Omental fat pad (tissue), 4 donors: ENCODE data around the gene REV1. TPM values are rescaled to one million over a fixed set of nuclear protein-coding genes. Genes with fewer than 3 reads are reported as not detected.
A peak's percentile ranks its signal among the peaks of the same experiment; 100 is the strongest.

ENCODE experiments used
- ATAC-seq: fragments of 150-250 bp; one replicate; pipeline ENCODE4 v1.9.1; 2016; ENCODE audit warnings: mild to moderate bottlenecking, moderate library complexity; ENCODE audit not compliant: low FRiP score
- DNase-seq: peaks from one replicate; pipeline ENCODE4 v3.0.0-alpha.2; 2019; ENCODE audit warnings: low spot score
- total RNA-seq, 4 donors: library from RNA; depleted of rRNA; stranded (reverse); fragments of >200 nt; gene quantifications; one replicate each; pipeline ENCODE4 v1.1.0, GENCODE V29; 2016
- TF ChIP-seq, protein P1 (sequence below), 3 donors: fragments of 450-650 bp; IDR thresholded peaks; one replicate each; pipeline ENCODE4 v1.5.1; 2016 to 2017; ENCODE audit warnings: antibody characterized with exemption in 3 of 3, mild to moderate bottlenecking in 3 of 3, moderate library complexity in 2 of 3

The REV1 gene
- total RNA-seq, 4 donors from 2014 or later = 33.5 to 76.1 (median 51.5) TPM

DNA sequence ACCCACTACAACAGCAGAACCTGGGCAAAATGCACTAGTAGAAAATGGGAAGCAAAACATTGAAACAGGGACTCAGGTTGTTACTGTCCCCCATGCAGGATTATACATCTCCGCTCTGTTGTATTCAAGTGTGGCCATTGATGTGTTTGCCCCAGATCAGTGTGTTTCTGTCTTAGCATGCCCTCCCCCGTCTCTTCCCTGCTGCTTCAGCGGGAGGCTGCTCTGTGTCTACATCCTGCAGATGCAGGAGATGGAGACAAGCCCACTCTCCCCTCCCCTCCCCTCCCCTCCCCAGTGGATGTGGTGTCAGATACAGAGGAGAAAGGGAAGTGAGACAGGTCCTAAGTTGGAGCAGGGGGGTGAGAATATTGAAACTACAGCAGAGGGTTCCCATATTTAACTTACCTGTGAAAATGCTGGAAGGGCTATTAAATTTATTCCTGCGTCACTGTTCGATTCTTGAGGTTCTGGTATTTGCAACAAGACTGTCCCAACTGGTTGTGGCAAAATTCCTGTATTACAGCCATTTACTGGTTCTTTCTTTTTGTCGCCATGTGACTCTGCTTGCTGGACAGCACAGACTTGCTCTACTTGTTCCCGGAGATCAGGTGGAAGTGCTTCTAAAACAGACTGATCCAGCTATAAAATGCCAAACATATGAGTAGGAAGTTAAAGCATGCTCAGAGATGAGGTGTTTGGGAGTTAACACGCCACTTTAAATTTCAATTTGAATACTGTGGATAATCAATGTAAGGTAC lies 85.6 kb downstream of the REV1 start:
- DNase-seq (no peak), ATAC-seq (no peak)
- TF ChIP-seq, protein P1, sequence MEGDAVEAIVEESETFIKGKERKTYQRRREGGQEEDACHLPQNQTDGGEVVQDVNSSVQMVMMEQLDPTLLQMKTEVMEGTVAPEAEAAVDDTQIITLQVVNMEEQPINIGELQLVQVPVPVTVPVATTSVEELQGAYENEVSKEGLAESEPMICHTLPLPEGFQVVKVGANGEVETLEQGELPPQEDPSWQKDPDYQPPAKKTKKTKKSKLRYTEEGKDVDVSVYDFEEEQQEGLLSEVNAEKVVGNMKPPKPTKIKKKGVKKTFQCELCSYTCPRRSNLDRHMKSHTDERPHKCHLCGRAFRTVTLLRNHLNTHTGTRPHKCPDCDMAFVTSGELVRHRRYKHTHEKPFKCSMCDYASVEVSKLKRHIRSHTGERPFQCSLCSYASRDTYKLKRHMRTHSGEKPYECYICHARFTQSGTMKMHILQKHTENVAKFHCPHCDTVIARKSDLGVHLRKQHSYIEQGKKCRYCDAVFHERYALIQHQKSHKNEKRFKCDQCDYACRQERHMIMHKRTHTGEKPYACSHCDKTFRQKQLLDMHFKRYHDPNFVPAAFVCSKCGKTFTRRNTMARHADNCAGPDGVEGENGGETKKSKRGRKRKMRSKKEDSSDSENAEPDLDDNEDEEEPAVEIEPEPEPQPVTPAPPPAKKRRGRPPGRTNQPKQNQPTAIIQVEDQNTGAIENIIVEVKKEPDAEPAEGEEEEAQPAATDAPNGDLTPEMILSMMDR (IDR thresholded peaks at IDR 0.05) = no peak

DNA sequence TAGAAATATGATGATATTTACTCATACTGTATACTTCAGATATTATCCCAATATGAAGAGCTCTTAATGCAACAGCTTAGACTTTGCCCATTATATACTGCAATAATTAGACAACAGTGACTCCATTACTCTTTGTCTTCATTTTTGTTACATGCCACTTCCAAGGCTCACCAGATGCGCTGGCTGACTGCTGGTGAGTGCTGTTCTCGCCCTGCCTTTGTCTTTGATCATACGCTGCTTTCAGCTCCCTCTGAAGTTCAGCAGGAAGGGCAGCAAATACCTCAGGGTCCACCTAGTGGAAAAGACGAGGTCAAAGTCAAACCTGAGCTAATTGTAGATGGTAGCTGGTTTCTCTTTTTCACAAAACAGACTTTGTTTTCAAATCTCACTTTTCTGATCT lies 86.3 kb downstream of the REV1 start:
- TF ChIP-seq, protein P1 (IDR thresholded peaks at IDR 0.05) = no peak
- DNase-seq (no peak), ATAC-seq (no peak)

DNA sequence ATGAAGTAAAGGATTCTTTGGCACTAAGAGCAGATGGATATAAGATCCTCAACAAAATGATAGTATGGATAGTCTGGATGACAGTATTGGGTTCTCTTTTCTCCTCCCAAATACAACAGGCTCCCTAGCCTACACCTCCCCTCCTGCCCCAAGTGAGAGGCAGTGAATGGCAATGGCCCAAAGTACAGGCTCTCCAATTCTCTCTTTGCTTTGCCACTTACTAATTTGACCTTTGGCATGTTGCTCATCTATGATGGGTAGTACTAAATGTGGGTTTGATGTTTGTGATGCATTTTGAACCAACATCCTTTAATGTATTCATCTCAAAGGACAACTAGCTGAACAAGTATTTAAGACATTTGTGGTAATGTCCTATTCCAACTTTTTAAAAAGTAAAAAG lies 86.7 kb downstream of the REV1 start:
- ATAC-seq = peak; percentile 7
- DNase-seq = no peak
- TF ChIP-seq, protein P1 (IDR thresholded peaks at IDR 0.05) = no peak

DNA sequence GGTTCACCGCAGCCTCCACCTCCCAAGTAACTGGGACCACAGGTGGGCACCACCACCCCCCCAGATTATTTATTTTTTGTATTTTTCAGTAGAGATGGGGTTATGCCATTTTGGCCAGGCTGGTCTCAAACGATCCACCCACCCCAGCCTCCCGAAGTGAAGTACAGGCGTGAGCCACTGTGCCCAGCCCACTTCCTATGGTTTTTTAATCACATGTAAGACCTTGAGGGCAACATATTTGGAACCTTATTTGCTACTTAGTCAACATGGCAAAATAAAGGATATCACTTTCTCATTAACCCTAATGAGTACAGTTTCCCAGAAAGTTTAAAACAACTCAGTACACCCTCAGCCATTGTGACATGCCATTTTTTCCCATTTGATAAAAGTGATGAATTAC lies 88.0 kb downstream of the REV1 start:
- TF ChIP-seq, protein P1 (IDR thresholded peaks at IDR 0.05) = no peak
- ATAC-seq (no peak), DNase-seq (no peak)

DNA sequence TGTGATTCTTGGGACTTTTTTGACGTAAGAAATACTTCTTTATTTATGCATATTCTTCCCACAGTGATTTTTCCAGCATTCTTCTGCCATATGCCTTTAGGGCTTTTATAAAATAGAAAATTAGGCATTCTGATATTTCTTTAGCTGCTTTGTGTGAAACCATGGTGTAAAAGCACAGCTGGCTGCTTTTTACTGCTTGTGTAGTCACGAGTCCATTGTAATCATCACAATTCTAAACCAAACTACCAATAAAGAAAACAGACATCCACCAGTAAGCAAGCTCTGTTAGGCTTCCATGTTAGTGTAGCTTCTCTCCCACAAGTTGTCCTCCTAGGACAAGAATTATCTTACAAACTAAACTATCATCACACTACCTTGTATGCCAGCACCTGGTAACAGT lies 90.0 kb downstream of the REV1 start:
- ATAC-seq = no peak
- TF ChIP-seq, protein P1 (IDR thresholded peaks at IDR 0.05) = no peak
- no peak for DNase-seq

DNA sequence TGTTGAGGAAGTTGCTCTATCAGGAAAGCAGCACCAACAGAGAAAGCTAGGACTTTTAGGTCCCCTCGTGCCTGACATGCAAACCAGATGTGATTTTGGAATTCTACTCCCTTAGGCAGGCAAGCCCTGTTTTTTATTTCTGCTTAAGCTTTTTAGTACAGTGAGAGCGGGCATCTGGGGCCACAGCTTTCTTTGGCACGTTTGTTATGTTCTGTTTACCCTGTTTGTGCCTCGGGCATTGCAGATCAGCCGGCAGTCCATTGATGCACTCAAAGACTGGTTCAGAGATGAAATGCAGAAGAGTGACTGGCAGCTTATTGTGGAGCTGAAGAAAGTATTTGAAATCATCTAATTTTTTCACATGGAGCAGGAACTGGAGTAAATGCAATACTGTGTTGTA lies 90.8 kb downstream of the REV1 start:
- no peak for ATAC-seq
- DNase-seq = no peak

More for the DNA sequence above, 90.8 kb downstream of the REV1 start:
- TF ChIP-seq, protein P1 (IDR thresholded peaks at IDR 0.05) = no peak
